Liver (tissue), 9 donors: ENCODE results near the gene AOAH. TPM values are rescaled to one million over a fixed set of nuclear protein-coding genes. Genes with fewer than 3 reads are reported as not detected.

Experiments used
- DNase-seq: peaks from one replicate; pipeline ENCODE4 v3.0.0-alpha.2; 2017; ENCODE audit warnings: low spot score
- H3K27ac ChIP-seq, 2 donors: one replicate each; pipeline ENCODE4 v1.7.0; 2013; ENCODE audit warnings: inconsistent platforms in 2 of 2, low read length in 2 of 2, control low read depth in 1 of 2, low read depth in 1 of 2, mild to moderate bottlenecking in 1 of 2
- H3K27me3 ChIP-seq, 4 donors: one replicate each; pipeline versions ENCODE4 v1.6.1 to v1.7.0; 2013; ENCODE audit warnings: low read length in 3 of 4, inconsistent platforms in 1 of 4, mild to moderate bottlenecking in 1 of 4, moderate library complexity in 1 of 4; ENCODE audit not compliant: control insufficient read depth in 4 of 4, insufficient read depth in 4 of 4
- H3K36me3 ChIP-seq, 4 donors: one replicate each; pipeline versions ENCODE4 v1.6.1 to v1.7.0; 2013; ENCODE audit warnings: low read length in 3 of 4, mild to moderate bottlenecking in 3 of 4, low read depth in 1 of 4, moderate library complexity in 1 of 4; ENCODE audit not compliant: control insufficient read depth in 4 of 4, insufficient read depth in 3 of 4
- H3K4me1 ChIP-seq, 4 donors: one replicate each; pipeline versions ENCODE4 v1.6.1 to v1.7.0; 2013; ENCODE audit warnings: low read length in 3 of 4, mild to moderate bottlenecking in 3 of 4, moderate library complexity in 1 of 4; ENCODE audit not compliant: control insufficient read depth in 4 of 4, insufficient read depth in 4 of 4
- H3K4me3 ChIP-seq, 3 donors: one replicate each; pipeline versions ENCODE4 v1.6.1 to v1.7.0; 2013; ENCODE audit warnings: low read length in 3 of 3, control low read depth in 1 of 3, low read depth in 1 of 3, mild to moderate bottlenecking in 1 of 3
- H3K9ac ChIP-seq, 2 donors: one replicate each; pipeline ENCODE4 v1.7.0; 2013; ENCODE audit warnings: low read length in 2 of 2, mild to moderate bottlenecking in 2 of 2, moderate library complexity in 2 of 2, control low read depth in 1 of 2, low read depth in 1 of 2
- H3K9me3 ChIP-seq, 4 donors: one replicate each; pipeline versions ENCODE4 v1.6.1 to v1.7.0; 2013; ENCODE audit warnings: low read length in 3 of 4; ENCODE audit not compliant: control insufficient read depth in 4 of 4
- ATF3 ChIP-seq: IDR thresholded peaks from 2 replicates; pipeline ENCODE4 v1.6.1; 2016; ENCODE audit warnings: antibody characterized with exemption
- CTCF ChIP-seq: fragments of 150-350 bp; IDR thresholded peaks from 2 replicates; pipeline ENCODE4 v1.5.1; 2017; ENCODE audit warnings: improper control_type of control experiment, low read depth, low read length; ENCODE audit not compliant: missing input control
- EGR1 ChIP-seq, 2 donors: IDR thresholded peaks; 2 replicates each; pipeline ENCODE4 v1.6.1; 2016 to 2018; ENCODE audit warnings: antibody characterized with exemption in 2 of 2, low read depth in 2 of 2
- FOXA1 ChIP-seq: IDR thresholded peaks from 2 replicates; pipeline ENCODE4 v1.6.1; 2016; ENCODE audit warnings: antibody characterized with exemption
- FOXA2 ChIP-seq: IDR thresholded peaks from 2 replicates; pipeline ENCODE4 v1.6.1; 2016; ENCODE audit warnings: antibody characterized with exemption
- GABPA ChIP-seq, 2 donors: IDR thresholded peaks in 1 of 2; conservative IDR thresholded peaks in 1 of 2; 2 replicates each; pipeline ENCODE4 v1.6.1; 2016; ENCODE audit warnings: antibody characterized with exemption in 2 of 2, mild to moderate bottlenecking in 1 of 2, moderate library complexity in 1 of 2
- HNF4A ChIP-seq, 2 donors: conservative IDR thresholded peaks; 2 replicates each; pipeline ENCODE4 v1.6.1; 2016; ENCODE audit warnings: antibody characterized with exemption in 2 of 2, mild to moderate bottlenecking in 2 of 2
- HNF4G ChIP-seq: IDR thresholded peaks from 2 replicates; pipeline ENCODE4 v1.6.1; 2016; ENCODE audit warnings: antibody characterized with exemption
- JUND ChIP-seq, 2 donors: IDR thresholded peaks; 2 replicates each; pipeline ENCODE4 v1.6.1; 2016; ENCODE audit warnings: antibody characterized with exemption in 2 of 2
- MAX ChIP-seq: IDR thresholded peaks from 2 replicates; pipeline ENCODE4 v1.6.1; 2016; ENCODE audit warnings: antibody characterized with exemption
- NR2F2 ChIP-seq: IDR thresholded peaks from 2 replicates; pipeline ENCODE4 v1.6.1; 2016; ENCODE audit warnings: antibody characterized with exemption
- RAD21 ChIP-seq, 2 donors: IDR thresholded peaks; 2 replicates each; pipeline ENCODE4 v1.6.1; 2016; ENCODE audit warnings: antibody characterized with exemption in 2 of 2, mild to moderate bottlenecking in 2 of 2
- RXRA ChIP-seq, 2 donors: IDR thresholded peaks; 2 replicates each; pipeline ENCODE4 v1.6.1; 2017 to 2018; ENCODE audit warnings: antibody characterized with exemption in 2 of 2, mild to moderate bottlenecking in 1 of 2
- SP1 ChIP-seq: IDR thresholded peaks from 2 replicates; pipeline ENCODE4 v1.6.1; 2018; ENCODE audit warnings: antibody characterized with exemption, mild to moderate bottlenecking
- TAF1 ChIP-seq: conservative IDR thresholded peaks from 2 replicates; pipeline ENCODE4 v1.6.1; 2016; ENCODE audit warnings: antibody characterized with exemption, mild to moderate bottlenecking
- YY1 ChIP-seq: IDR thresholded peaks from 2 replicates; pipeline ENCODE4 v1.6.1; 2016; ENCODE audit warnings: antibody characterized with exemption, mild to moderate bottlenecking
- ZBTB33 ChIP-seq: IDR thresholded peaks from 2 replicates; pipeline ENCODE4 v1.6.1; 2016; ENCODE audit warnings: antibody characterized with exemption
- WGBS: extraction: QIAGEN DNeasy Blood & Tissue Kit; methylation state at CpG from one replicate; pipeline ENCODE4 v1.1.7; 2013; 5-methylcytosine and 5-hydroxymethylcytosine counted together
- polyA plus RNA-seq, 2 donors: library from polyadenylated mRNA; stranded (reverse) in 1 of 2; unstranded in 1 of 2; fragments of 200-250 nt in 1 of 2; fragments of >200 nt in 1 of 2; fragmentation: Nextera tagmentation in 1 of 2; extraction: Ambion mirVana in 1 of 2; gene quantifications; one replicate each; pipeline versions ENCODE4 v1.2.1 to v1.2.3, GENCODE V29; 2013 to 2015
- total RNA-seq, 2 donors: library from RNA; depleted of rRNA; stranded (reverse); fragments of >200 nt; gene quantifications; one replicate each; pipeline ENCODE4 v1.2.3, GENCODE V29; 2014
- donor health status: healthy.
- donor health status: healthy.
- donor health status: healthy.
- donor health status: healthy.
- donor health status: healthy.

Gene AOAH
- total and polyA plus RNA-seq, 4 donors = 2.4 to 26.7 (median 5.8) TPM

GRCh38 chr7:36607721-36608095 is 116.6 kb downstream of the AOAH start:
- no peak overlapping the region for H3K9ac ChIP-seq
- H3K4me3 ChIP-seq = no peak overlapping the region
- no peaks in the 10 kb centered on the region for H3K36me3 ChIP-seq
- H3K27ac ChIP-seq = no peak overlapping the region
- no peak for DNase-seq
- H3K9me3 ChIP-seq = no peaks in the 10 kb centered on the region
- no peak for TF ChIP-seq FOXA1
- WGBS = 88% methylated on average over 3 of the region's 3 CpGs
- H3K4me1 ChIP-seq = no peaks in the 10 kb centered on the region
- no peaks in the 10 kb centered on the region for H3K27me3 ChIP-seq

GRCh38 chr7:36606976-36607720 is 117.1 kb downstream of the AOAH start:
- no peak for TF ChIP-seq ATF3
- no peak for TF ChIP-seq RXRA (IDR thresholded peaks at IDR 0.05)
- no peak for TF ChIP-seq NR2F2
- no peak for TF ChIP-seq JUND (IDR thresholded peaks at IDR 0.05)
- Histone ChIP-seq H3K9ac (no peak overlapping the region), H3K27me3 (no peaks in the 10 kb centered on the region), H3K4me1 (no peaks in the 10 kb centered on the region), H3K27ac (no peak overlapping the region), H3K36me3 (no peaks in the 10 kb centered on the region), H3K4me3 (no peak overlapping the region), H3K9me3 (no peaks in the 10 kb centered on the region)
- 86% methylated on average over 6 of the region's 6 CpGs for WGBS
- no peak for DNase-seq

GRCh38 chr7:36606153-36606975 is 117.9 kb downstream of the AOAH start:
- H3K27ac ChIP-seq = no peak overlapping the region
- TF ChIP-seq FOXA1 (no peak), TAF1 (no peak), SP1 (no peak), RXRA (IDR thresholded peaks at IDR 0.05) (no peak), MAX (no peak), FOXA2 (no peak), YY1 (no peak), ZBTB33 (no peak), GABPA (IDR thresholded peaks at IDR 0.05 in 1 of 2, conservative IDR thresholded peaks at IDR 0.05 in 1 of 2) (no peak), HNF4G (no peak), JUND (IDR thresholded peaks at IDR 0.05) (no peak), ATF3 (no peak), RAD21 (IDR thresholded peaks at IDR 0.05) (no peak), EGR1 (IDR thresholded peaks at IDR 0.05; ENCODE audit: low read depth in 2 of 2) (no peak), CTCF (no peak), NR2F2 (no peak), HNF4A (conservative IDR thresholded peaks at IDR 0.05) (no peak)
- H3K27me3 ChIP-seq = no peaks in the 10 kb centered on the region
- WGBS = 73% methylated on average over 12 of the region's 12 CpGs
- H3K9me3 ChIP-seq = no peaks in the 10 kb centered on the region
- H3K4me3 ChIP-seq = no peak overlapping the region
- no peak overlapping the region for H3K9ac ChIP-seq
- DNase-seq = no peak
- H3K36me3 ChIP-seq = no peaks in the 10 kb centered on the region
- no peaks in the 10 kb centered on the region for H3K4me1 ChIP-seq
